GM19240 (cell line): ENCODE results near the gene CD300H.
A peak's percentile ranks its signal among the peaks of the same experiment; 100 is the strongest.

Experiments used
- DNase-seq: peaks from one replicate; pipeline ENCODE4 v3.0.0; 2011; ENCODE audit warnings: low spot score; ENCODE audit not compliant: insufficient read length

The CD300H gene

GRCh38 chr17:74550602-74551001, 16.7 kb downstream of the CD300H start:
- DNase-seq, result no peak

- no peak for DNase-seq
These were observed 18.0 kb downstream of the CD300H start for GRCh38 chr17:74549343-74549742.

- DNase-seq, result no peak
These were observed 19.6 kb downstream of the CD300H start for GRCh38 chr17:74547736-74548135.

- DNase-seq, result no peak
These were observed 20.0 kb downstream of the CD300H start for GRCh38 chr17:74547264-74547663.

- DNase-seq, result no peak
These were observed 20.7 kb downstream of the CD300H start for GRCh38 chr17:74546586-74546985.

- DNase-seq, result no peak
These were observed 21.5 kb downstream of the CD300H start, which contains the start of gene CD300C for GRCh38 chr17:74545843-74546230. Gene CD300C (minus strand): TSS chr17:74546115. CDS start chr17:74545782, 333 bp downstream.

GRCh38 chr17:74544991-74545842, 22.1 kb downstream of the CD300H start:
- DNase-seq, result no peak

GRCh38 chr17:74543891-74544760, 23.2 kb downstream of the CD300H start:
- no peak for DNase-seq

GRCh38 chr17:74543406-74543805, 23.9 kb downstream of the CD300H start:
- DNase-seq, result no peak

GRCh38 chr17:74542727-74543383, 24.5 kb downstream of the CD300H start:
- DNase-seq, result no peak

DNA sequence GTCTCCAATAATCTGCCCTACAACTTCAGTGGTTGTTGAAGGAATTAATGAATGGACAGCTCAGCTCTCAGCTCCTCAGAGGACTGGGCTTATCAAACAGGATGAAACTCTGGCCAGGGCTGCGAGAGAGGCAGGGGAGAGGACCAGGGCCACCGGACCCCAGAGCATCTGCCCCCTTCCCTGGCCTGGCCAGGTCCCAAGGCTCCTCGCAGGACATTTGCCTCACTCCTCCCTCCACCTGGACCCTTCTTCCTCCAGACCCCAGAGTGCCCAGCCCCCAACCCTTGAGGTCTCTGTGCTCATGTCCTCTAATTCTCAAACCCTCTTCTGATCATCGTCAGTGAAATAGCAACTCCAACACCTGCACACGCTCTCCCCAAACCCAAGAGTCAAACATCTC, 25.1 kb downstream of the CD300H start:
- DNase-seq, result no peak

DNA sequence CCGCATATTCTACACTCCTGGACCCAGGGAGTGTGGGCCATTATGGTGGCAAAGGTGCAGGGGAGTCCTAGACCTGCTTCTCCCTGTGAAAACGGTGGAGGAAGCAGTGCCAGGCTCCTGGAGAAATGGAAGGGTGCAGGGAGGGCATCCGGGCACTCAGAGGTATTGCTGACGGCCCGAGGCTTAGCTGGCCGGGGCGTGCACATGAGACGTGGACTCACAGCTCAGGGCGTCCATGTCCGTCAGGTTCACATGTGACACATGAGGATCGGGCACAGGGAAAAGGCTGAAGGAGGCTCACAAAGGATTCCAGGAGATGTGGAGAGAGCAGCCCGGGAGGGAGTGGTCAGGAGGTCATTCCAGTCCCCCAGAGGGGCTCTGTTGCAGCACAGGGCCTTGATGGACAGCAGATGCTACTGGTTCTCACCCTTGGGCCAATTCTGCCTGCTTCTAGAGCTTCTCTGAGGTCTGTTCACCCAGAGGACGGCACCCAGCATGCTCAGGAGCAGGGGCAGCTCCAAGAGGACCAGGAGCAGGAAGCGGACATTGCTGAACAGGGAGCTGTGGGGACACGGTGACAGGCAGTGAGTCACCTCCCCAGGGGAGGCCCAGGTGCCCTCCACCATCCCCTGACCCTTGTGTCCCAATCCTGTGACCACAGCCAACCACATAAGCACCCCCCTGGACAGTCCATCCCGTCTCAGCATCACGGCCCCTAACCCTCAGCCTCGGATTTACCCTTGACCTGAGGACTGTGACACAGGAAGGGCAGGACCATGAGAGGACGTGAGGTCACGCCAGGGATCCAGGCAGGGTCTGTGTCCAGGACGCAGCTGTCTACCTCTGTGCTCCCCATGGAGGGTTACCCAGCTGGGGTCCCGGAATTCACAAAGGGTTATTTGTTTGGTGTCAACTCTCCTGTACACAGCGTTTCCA, 25.9 kb downstream of the CD300H start:
- DNase-seq, result no peak

DNA sequence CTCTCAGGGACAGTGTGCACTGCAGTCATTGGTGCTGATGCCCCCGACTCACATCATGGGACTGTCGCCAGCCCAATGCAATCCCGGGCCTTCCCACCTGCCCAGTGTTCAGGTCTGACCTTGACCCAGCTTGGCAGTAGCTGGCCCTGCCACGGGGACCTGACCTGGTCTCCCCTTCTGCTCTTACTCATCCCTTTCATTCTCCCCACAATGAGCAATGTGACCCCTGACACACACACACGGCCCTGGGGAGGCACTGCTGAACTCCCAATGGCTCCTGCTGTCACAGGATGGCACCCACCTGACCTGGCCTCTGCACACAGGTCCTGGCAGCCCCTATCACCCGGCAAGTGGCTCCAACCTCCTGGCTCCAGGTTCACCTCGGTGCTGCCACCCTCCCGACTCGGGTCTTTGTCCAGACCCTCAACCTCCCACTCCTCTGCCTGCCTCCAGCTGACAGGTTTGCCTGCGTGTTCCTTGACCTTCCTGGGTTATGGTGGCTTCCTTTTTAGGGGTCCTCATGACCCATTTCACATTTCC, 28.0 kb downstream of the CD300H start:
- DNase-seq, result no peak

DNA sequence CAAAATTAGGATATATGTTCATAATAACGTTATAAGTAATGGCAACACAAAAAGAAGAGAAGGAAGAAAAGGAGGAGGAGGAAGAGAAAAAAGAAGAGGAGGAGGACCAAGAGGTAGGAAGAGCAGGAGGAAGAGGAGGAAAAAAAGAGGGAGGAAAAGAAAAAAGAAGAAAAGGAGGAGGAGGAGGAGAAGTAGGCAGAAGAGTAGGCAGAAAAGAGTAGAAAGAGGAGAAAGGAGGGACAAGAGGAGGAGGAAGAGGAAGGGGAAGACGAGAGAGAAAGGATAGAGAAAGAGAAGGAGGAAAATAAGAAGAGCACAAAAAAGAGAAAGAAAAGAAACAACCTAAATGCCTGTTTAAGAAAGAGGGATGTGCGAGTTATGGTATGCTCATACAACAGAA, 30.4 kb downstream of the CD300H start:
- no peak for DNase-seq

- no peak for DNase-seq
These were observed 35.2 kb downstream of the CD300H start for GRCh38 chr17:74532115-74532514.

DNA sequence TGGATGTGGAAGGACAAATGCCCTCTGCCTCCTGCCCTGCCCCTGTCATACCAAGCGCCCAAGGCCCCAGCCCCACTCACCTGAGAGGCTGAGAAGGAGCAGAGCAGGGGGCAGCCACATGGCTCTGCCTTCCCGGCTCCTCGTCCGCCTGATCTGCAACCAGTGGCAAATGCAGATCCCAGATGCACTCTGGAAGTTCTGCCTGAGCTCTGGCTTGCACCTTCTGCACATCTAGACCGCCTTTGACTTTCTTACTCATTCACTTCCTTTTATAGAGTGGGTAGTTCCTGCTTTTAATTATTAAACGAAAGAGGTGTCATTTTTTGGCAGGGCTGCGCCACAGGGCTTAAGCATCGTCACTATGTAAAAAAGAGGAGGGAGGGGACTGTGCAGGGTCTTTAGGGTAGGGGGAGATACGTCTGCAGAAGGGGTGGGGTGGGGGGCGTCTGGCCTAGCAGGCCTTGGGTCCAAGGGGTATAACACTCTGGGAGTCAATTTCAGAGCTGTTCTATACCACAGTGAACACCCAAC, 36.0 kb downstream of the CD300H start, which contains the start of gene CD300LB:
CD300LB (minus strand) TSS at position 245 of the 531 bp plus-strand sequence; CDS start at position 120, 125 bp downstream.
- DNase-seq, result no peak

GRCh38 chr17:74530831-74531150, 36.5 kb downstream of the CD300H start:
- no peak for DNase-seq

- DNase-seq, result no peak
These were observed 38.1 kb downstream of the CD300H start for GRCh38 chr17:74529243-74529642.

- peak; percentile 24 for DNase-seq
These were observed 38.7 kb downstream of the CD300H start for GRCh38 chr17:74528491-74529199.
